Stimulated activated CD4-positive, alpha-beta T cell treated with anti-CD3 and anti-CD28 coated beads, Interleukin-1b, Interleukin-23, amount 100 ng/mL, for 24 hours (primary cell): Measurements from ENCODE around the gene OSTN.
"Not testable (repeated sequence)": the region's sequence is repeated elsewhere in the genome, so short reads cannot be mapped to it uniquely, and the experiment has no call there.

Experiments
- DNase-seq, 4 experiments: peaks; one replicate each; pipeline ENCODE4 v3.0.0-alpha.2; 2020; ENCODE audit warnings: low read depth in 4 of 4, low spot score in 1 of 4

Gene OSTN

DNA sequence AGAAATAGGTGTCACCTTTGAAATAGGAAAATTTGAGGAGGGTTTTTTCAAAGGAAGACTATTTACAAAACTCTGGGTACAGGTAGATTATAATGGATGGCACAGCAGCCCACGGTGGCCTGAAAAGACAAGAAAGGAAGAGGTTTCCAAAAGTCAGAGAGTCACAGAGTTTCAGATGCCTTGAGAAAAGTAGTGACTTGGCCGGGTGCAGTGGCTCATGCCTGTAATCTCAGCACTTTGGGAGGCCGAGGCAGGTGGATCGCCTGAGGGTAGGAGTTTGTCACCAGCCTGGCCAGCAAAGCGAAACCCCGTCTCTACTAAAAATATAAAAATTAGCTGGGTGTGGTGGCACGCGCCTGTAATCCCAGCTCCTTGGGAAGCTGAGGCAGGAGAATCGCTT lies 35.2 kb downstream of the OSTN start:
- DNase-seq, result no peak

DNA sequence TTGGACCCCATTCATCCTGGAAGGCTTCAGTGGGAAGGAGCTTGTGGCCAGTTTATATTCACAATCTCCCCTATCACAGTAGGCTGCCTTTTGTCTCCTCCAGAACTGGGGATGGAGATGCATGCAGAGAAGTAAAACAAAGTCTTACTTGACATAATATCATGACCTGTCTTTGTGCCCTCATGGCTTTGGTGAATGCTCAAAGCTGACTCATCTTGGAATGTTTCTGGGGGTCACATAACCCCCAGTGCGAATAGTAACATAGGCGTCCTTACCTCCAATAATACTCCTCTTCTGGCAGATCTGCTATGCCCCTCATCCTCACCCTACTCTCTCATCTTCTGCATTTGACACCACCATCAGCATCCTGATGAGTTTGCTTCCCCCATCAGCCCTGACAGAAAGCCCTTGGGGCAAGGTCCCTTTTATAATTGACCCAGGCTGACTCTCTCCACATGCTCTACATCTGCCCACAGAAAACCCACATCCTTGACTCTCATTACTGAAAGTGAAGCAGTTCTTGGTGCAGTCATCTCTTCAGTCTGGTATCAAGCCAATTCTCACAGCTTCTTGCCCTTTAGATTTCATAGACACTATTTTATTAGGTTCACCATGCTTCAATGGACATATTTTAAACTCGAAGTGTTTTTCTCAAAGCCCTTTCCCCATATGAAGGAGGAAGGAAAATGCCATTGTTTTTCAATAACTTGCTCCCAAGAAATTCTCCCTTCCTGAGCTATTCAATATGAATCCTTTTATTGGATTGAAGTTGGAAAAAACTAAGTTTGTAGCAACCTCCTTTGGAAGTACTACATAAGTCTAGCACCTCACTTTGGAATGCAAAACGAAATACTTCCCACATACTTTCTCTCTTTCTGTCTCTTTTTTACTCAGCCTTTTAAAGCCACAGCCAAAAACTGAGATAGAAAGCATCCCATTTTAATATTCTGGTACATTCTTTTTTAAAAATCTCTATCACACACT lies 36.6 kb downstream of the OSTN start:
- no peak for DNase-seq

DNA sequence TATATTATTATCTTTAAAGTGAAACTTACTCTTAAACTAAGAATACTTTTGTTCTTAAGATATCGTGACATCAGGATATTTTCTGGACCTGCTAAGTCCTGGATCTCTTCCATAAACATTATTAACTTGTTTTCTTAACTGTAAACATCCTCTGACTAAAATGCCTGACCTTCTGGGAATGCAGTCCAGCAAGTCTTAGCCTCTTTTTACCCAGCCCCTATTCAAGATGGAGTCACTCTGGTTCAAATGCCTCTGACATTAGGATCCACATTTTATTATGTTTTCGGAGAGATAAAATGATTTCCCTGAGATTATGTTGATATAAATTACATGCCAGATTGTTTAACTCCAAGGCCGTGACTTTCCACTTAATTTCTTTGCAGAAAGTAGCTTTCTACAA lies 37.6 kb downstream of the OSTN start:
- no peak for DNase-seq

DNA sequence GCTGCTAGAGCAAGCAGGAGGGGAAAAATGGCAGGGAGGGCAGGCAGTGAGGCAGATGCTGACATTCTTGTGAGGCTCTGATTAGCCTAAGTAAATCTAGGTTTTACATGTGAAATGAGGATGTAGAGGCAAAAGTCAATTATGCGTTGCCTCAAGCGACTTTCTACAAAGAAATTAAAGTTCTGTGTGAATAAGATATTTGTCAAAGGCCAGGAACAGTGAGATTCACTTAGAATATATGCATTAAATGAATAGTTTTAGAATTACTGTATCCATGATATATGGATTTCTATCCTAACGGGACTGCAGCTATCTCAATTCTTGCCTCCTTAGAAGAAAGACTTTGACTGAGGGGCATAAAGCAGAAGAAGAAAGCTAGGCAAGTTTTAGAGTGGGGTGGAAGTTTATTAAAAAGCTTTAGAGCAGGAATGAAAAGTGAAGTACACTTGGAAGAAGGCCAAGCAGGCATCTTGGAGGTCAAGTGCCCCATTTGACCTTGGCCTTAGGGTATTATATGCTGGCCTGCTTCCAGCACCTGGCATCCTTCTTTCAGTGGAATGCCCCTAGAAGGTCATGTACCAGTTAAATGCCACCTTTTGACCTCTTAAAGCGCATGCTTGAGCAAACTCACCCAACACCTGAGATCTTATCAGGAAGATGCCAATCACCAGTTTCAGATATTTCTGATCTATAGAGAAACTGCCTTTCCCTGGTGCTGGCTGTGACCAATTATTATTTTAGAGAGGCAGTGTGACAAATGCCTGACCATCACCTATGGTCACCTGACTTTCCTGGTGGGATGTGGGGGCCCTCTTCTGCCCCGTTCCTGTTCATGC lies 38.2 kb downstream of the OSTN start:
- no peak for DNase-seq

DNA sequence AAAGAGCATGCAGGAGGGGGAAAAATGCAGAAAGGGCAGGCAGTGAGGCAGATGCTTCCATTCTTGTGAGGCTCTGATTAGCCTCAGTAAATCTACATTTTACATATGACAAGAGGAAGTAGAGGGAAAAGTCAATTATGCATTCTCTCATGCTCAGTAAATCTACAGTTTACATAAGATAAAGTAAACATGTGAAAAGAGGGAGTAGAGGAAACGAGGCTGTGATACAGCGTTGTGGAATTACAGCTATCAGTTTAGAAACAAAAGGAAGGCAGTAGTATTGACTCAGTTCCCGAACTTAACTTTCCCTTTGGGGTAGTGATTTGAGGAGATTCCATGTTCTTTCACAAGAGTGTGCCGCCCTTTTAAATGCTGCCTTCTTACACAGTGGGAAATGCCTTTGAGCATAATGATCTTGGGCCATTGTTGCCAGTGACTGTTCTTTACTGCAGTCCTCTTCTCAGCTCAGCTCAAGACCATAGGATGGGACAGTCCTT lies 39.3 kb downstream of the OSTN start:
- no peak for DNase-seq

DNA sequence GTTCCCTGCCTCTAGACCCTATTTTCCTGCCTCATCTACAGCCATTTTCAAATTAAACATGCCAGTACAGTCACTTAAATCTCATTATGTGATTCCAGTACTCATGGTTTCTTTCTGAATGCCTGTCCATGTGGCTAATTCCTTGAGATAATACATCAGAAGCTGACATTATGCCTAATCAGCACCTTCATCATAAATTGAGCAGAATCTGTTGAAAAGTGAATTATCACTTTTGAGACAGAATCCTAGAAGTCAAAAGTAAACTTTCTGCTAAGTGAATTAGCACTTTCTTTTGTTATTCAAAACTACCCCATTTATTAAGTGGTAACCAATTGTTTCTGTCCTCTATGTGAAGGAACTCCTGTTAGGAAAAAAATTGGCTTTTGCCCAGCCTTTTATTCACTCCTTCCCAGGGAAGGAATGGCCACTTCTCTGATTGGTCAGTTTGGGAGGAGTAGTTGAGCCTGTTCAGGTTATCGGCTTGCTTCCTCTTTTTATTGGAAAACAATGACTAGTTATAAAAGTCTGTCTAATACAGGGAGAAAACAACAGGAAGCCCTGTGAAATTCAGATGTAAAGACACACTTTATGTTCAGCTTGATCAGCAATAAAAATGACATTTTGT lies 40.5 kb downstream of the OSTN start:
- DNase-seq, result no peak

DNA sequence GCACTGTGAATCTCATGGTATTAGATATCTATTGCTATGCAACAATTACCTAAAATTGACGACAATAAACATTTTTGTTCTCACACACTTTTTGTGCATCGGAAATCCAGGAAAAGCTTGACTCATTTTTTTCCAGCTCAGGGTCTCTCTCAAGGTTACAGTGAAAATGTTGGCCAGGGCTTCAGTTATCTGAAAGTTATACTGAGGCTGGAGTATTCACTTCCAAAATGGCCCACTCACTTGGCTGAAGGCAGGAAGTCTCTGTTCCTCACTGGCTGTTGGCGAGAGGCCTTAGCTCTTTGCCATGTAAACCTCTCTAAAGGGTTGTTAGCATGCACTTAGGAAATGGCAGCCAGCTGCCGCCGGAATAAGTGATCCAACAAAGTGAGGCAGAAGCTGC lies 41.4 kb downstream of the OSTN start:
- DNase-seq, result no peak

DNA sequence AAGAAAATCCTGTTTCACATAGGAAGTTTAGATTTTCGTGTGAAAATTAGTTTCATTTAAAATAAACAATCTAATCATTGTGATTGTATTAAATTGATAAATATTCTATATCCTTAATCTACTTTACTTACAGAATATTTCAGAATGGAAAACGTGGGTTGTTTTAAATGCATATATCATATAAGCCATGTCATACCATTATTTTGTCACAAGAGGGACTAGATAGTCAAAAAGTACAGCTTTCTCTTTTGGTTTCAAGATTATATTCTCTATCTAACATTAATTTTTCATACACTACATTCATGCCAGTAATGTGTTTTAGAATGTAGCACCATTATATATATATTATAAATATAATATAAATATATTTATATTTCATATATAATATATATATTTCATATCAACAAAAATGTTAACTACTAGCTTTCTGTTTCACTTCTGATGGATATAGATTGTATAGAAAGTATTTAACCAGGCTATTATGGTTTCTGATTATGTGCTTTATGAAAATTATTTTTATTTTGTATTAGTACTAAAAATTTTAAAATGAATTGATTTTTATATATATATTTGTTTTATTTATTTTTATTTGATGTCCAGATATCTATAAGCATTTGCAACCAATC lies 45.3 kb downstream of the OSTN start:
- DNase-seq, result no peak

DNA sequence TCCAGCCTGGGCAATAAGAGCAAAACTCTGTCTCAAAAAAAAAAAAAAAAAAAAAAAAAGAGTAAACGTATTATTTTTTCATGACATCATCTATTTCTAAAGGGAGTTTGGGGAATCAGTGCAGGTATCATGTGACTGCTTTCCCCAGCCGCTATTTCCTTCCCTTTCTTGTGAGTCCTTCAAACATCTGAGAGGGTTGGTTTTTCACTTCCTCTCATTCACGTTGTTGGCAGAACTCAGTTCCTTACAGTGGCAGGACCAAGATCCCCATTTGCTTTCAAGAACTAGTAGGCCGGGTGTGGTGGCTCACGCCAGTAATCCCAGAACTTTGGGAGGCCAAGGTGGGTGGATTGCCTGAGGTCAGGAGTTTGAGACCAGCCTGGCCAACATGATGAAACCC lies 47.0 kb downstream of the OSTN start:
- DNase-seq, result not testable (repeated sequence)

DNA sequence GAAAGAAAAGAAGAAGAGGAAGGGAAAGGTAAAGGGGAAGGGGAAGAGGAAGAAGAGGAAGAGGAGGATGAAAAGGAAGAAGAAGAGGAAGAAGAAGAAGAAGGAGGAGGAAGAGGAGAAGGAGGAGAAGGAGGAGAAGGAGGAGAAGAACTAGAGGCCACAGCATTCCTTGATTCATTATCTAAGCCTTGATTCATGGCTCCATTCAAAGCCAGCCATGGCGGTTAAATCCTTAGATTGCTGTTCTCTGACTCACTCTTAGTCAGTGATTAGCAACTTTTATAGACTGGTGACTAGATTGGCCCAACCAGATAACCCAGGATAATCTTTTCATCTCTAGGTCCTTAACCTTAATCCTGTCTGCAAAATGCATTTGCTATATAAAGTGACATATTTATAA lies 47.6 kb downstream of the OSTN start:
- no peak for DNase-seq

DNA sequence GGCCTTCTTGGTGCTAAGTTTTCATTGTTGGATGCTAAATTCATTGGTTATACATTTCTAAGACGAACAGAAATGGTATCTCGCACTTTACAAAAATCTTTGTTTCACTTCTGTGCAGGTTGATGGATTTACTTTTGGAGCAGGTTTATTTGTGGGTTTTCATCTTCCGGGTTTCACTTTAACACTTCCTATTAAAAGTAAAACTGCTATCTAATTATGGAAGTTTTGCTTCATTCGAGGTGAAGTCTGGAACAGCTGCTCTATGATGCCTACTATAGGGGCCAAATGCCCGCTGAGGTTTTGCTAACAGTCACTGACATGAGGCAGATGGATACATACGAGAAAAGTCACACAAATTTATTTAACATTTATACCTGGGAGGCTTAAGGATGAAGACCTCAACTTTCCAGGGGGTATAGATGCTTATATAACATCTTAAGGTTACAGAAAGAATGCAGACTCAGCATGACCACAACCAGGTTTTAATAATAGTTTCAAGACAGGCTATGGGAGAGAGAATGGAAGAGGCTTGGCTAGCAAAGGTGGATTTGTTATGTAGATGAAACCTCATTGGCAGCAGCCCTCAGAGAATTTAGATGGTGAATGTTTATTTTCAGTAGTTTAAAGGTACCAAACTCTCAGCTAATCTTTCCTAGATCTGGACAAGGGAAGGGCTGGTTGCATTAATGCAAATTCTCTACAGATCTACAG lies 54.2 kb downstream of the OSTN start:
- DNase-seq, result no peak

DNA sequence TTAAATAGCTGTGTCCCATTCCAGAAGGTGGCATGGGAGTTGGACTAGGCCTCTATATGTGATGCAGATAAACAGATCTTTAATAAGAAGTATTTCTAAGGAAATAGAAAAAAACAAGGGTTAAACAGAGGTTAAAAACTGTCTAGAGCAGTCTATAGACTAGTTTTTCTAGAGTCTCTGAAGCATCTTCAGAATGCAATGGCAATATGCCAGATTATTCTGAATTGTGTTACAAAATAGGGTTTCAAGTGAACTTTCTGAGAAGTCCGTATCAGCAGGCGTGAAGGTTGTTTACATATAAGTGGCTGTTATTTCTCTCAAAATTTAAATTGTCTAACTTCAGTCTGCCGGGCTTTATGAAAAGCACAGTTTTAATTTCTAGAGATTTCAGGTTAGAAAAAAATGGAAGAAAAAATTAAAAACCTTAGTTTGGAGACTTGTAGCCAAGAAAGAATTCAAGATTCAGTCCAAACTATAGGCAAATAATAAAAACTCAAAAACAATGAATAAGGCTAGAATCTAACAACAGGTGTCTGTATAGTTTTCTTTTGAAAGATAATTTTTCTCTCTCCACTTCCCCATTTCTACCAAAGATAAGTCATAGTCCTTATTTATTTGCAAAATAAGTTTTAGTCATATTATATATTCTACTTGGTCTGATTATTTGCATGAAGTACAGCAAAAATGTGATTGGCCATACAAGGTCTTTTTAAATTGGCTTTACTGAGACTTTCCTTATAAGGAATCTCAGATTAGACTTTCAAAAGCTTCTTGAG lies 55.2 kb downstream of the OSTN start:
- DNase-seq, result no peak

DNA sequence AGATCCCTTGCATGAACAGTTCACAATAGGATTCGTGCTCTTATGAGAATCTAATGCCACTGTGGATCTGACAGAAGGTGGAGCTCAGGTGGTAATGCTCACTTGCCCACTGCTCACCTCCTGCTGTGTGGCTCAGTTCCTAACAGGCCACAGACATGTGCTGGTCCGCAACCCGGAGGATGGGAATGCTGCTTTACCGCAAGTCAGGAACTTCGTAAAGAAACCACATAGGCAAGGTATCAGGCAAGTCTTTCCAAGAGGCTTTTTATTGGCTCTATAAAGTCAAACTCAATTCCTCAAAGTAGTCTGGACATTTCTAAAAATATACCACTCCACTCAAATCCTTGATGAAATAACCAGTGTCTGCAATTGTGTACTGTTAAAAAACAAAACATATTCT lies 56.1 kb downstream of the OSTN start:
- DNase-seq, result no peak

DNA sequence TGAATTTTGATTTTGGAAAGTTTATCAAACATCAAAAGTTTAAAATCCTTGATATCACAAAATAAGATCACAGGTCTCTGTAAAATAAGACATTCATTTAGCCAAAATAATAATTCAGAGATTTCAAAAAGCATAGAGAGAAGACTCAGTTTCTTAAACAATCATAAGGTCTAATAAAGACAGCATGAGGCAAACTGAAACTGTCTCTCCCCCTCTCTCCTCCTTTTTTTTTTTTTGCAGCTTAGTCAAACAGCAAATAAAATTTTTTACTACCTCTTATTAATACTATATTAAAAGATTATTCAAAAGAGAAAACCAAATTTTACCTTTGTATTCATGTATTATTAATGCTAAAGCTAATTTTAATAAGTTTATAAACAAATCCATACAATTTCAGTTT lies 57.4 kb downstream of the OSTN start:
- DNase-seq, result no peak

DNA sequence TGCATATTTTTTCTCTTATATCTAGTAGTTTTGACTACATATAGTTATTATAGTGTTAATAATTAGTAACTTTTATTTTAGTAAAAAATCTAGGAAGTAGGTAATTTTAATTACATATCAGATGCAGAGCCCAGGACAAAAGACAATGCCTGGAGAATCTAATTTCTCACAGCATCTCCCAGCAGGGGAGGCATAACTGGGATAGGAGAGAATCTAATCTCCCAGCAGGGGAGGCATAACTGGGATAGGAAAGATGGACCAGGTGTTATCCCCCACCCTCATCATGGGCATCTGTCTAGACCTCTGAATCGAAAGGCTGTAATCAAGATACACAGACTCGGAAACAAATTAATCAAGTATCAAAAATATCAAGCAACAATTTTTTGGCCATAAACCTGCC lies 58.2 kb downstream of the OSTN start:
- DNase-seq, result no peak

DNA sequence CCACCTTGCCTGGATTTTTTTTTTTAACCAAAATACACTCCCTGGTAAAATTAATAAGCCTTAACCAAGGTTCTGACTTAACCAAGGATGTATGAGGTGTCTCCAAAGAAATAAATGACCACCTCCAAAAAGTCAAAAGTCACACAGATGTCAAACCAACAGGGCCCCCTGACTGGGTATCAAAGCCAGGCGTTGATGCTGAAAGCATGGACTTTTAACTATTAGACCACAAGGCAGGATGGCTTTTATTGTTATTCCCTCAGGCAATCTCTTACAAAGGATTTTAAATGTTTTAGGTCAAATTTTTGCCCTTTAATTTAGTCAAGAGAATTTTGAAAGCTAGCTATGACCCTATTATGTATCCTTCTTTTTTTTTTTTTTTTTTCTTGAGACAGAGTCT lies 60.4 kb downstream of the OSTN start:
- no peak for DNase-seq

DNA sequence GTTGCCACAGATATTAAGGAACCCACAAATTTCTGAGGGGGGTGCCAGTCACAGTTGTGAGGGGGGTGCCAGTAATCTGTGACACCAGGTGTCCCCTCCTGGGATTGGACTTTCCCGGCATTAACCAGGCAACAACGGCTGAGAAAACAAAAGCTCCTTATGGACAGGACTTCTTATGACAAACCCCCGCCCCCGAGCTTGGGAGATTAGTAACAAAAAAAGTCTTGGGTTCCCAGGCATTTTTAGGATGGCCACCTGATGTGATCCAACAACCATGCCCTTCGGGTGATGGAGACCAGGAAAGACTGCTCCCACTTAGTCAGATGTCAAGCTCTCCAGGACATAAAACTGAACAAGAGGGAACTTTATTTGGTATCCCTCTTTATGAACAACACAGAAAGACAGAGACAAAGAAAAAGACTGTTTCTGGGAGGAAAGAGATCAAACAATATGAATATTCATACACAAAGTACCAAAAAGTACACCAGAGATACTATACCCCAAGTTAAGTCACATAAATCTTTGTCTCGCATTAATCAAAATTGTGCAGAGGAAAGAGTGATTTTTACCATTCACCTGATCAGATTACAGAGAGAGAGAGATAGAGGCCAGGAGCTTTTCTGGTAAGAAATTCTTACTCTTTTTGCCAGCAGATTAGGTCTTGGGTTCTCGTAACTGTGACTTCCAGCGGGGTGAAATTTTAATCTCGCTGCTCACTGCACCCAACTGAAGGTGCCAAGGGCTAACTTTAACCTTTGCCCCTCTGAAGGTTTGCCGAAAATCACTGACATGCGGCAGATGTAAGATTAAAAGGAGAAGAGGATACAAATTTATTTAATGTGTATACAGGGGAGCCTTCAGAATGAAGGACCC lies 61.6 kb downstream of the OSTN start:
- no peak for DNase-seq

DNA sequence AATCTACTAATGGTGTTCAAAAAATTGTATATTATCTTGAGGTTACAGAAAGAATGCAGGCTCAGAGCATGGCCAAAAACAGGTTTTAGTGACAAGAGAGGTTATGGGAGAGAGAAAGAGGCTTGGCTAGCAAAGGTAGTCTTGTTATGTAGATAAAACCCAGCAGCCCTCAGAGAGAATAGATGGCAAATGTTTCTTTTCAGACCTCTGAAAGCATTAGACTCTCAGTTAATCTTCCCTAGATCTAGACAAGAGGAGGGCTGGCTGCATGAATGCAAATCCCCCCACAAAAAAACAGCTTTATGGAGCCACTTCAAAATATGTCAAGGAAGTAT lies 62.2 kb downstream of the OSTN start:
- no peak for DNase-seq

DNA sequence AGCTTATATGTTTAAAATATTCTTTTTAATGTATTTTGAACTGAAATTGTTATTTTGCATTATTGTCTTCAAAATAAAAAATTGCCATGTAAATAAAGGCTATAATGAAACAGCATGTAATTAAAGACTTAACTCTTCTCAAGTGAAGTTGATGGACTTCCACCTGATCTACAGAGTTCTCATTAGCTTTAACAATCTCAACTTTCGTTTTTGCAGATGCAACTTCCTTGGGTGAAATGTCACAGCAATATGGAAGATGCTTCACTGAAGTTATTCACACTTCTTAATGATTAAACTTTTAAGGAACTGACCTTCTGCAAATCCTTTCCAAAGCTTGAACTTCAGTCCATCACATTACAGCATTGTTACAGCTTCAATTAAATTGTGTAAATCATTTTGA lies 63.6 kb downstream of the OSTN start:
- DNase-seq, result no peak
